Heart left ventricle (tissue), 16 donors: Measurements from ENCODE around the gene GRB7. TPM values are rescaled to one million over a fixed set of nuclear protein-coding genes. Genes with fewer than 3 reads are reported as not detected.
"Not testable (repeated sequence)": the region's sequence is repeated elsewhere in the genome, so short reads cannot be mapped to it uniquely, and the experiment has no call there.

ENCODE experiments used
- ATAC-seq, 4 donors: fragments of 200-7000 bp; cut with Tn5 transposase; one replicate each; pipeline ENCODE4 v1.9.1; 2020 to 2022; ENCODE audit warnings: moderate library complexity in 4 of 4, mild to moderate bottlenecking in 3 of 4, moderate number of reproducible peaks in 1 of 4
- DNase-seq, 5 donors: peaks; one replicate each; pipeline ENCODE4 v3.0.0-alpha.2; 2020
- H3K27ac ChIP-seq, 12 donors: fragments of 200-600 bp; sonication (generic) in 4 of 12; one replicate each; pipeline versions ENCODE4 v1.5.0 to v1.8.0; 2016 to 2022; ENCODE audit warnings: mild to moderate bottlenecking in 2 of 12
- H3K27me3 ChIP-seq, 9 donors: fragments of 200-600 bp; sonication (generic) in 2 of 9; one replicate each; pipeline versions ENCODE4 v1.5.1 to v1.8.0; 2016 to 2022; ENCODE audit warnings: mild to moderate bottlenecking in 3 of 9
- H3K36me3 ChIP-seq, 9 donors: fragments of 200-600 bp; sonication (generic) in 2 of 9; one replicate each; pipeline versions ENCODE4 v1.5.0 to v1.8.0; 2018 to 2022; ENCODE audit warnings: mild to moderate bottlenecking in 2 of 9
- H3K4me1 ChIP-seq, 12 donors: fragments of 200-600 bp; sonication (generic) in 4 of 12; one replicate each; pipeline versions ENCODE4 v1.5.0 to v1.8.0; 2016 to 2022; ENCODE audit warnings: mild to moderate bottlenecking in 3 of 12
- H3K4me3 ChIP-seq, 12 donors: fragments of 200-600 bp; sonication (generic) in 4 of 12; one replicate each; pipeline versions ENCODE4 v1.5.0 to v1.8.0; 2017 to 2022; ENCODE audit warnings: mild to moderate bottlenecking in 9 of 12, moderate library complexity in 4 of 12
- H3K9me3 ChIP-seq, 12 donors: fragments of 200-600 bp; sonication (generic) in 4 of 12; one replicate each; pipeline versions ENCODE4 v1.5.0 to v1.8.0; 2016 to 2022; ENCODE audit warnings: mild to moderate bottlenecking in 1 of 12
- CTCF ChIP-seq, 12 donors: fragments of 200-600 bp; sonication (generic) in 4 of 12; IDR thresholded peaks; one replicate each; pipeline versions ENCODE4 v1.5.0 to v1.8.0; 2018 to 2022; ENCODE audit warnings: antibody characterized with exemption in 12 of 12, mild to moderate bottlenecking in 5 of 12
- POLR2A ChIP-seq, 2 donors: fragments of 450-650 bp; IDR thresholded peaks; one replicate each; pipeline ENCODE4 v1.6.1; 2017; ENCODE audit warnings: antibody characterized with exemption in 2 of 2, mild to moderate bottlenecking in 2 of 2, moderate library complexity in 2 of 2
- WGBS, 4 donors: extraction: QIAGEN DNeasy Blood & Tissue Kit in 2 of 4; methylation state at CpG; one replicate each; pipeline versions ENCODE4 v1.1.5 to v1.1.7; 2013 to 2018; 5-methylcytosine and 5-hydroxymethylcytosine counted together
- intact Hi-C, 10 donors: fragments of 100-400 bp; cut with DNase I; formaldehyde crosslinking; loops; one replicate each; pipeline versions ENCODE4 v1.11.1 to v1.14.2; 2022
- polyA plus RNA-seq, 2 donors: library from polyadenylated mRNA; stranded (reverse); fragments of 200-250 nt; gene quantifications; one replicate each; pipeline ENCODE4 v1.2.3, GENCODE V29; 2013
- total RNA-seq, 9 donors: library from RNA; depleted of rRNA in 2 of 9; stranded (reverse); fragments of >200 nt in 2 of 9; fragmentation: NEBNext Ultra II Directional in 3 of 9; extraction: Animal tissue kit (Norgen Biotek cat#: 25700) in 3 of 9; gene quantifications; one replicate each; pipeline versions ENCODE4 v1.1.0 to v1.2.4, GENCODE V29; 2016 to 2023
- donor health status: ischemic (EF 13 %, LVEDD 7.1; RV severe dilation, severe dysfunction).
- donor health status: healthy with polysubstance abuse.
- donor health status: DM: no; HTN: yes; CAD: no.
- donor health status: DM: no; HTN: no; CAD: no.
- donor health status: ischemic (EF 25% LVEDD 6.9; RV normal size, moderate dysfunction).
- donor health status: ischemic (EF 25% LVEDD 5.7; RV mildly dilated, moderate dysfunction).
- donor health status: healthy.
- donor health status: DM: yes; HTN: yes; CAD: no.
- donor health status: ischemic (EF 35%, LVEDD 5.7; RV mildly dilated, moderate dysfunction).
- donor health status: nonischemic (EF 11% LVEDD 7.7; RV severe dilation, severe dysfunction).
- donor health status: DM: yes; HTN: yes; CAD: no.
- donor health status: PGD.
- donor health status: ischemic (EF 29% LVEDD 5.4; RV normal size, mild dysfunction).
- donor health status: nonischemic (EF 23%, LVEDD 6.1; RV moderate dilation, normal function).

The GRB7 gene
- total and polyA plus RNA-seq, 11 donors: 0.48 to 8.2 (median 1.3) TPM

GRCh38 chr17:39694593-39694992 lies 43.1 kb upstream of the GRB7 start:
- TF ChIP-seq POLR2A (IDR thresholded peaks at IDR 0.05) (no peak), CTCF (IDR thresholded peaks at IDR 0.05) (no peak)
- Histone ChIP-seq H3K27me3 (peaks cover 0 to 3% (median 0%) of the 10 kb centered on the region in 9 donors), H3K4me1 (peaks cover 0 to 8% (median 0%) of the 10 kb centered on the region in 12 donors), H3K4me3 (no peak overlapping the region), H3K27ac (no peak overlapping the region), H3K36me3 (peaks cover 0 to 6% (median 0%) of the 10 kb centered on the region in 9 donors), H3K9me3 (no peaks in the 10 kb centered on the region)
- WGBS, 4 donors: 85 to 90% (median 87%) methylated on average over 5 of the region's 5 CpGs
- intact Hi-C loops: no loop called here
- no peak for DNase-seq
- ATAC-seq: no peak

GRCh38 chr17:39695089-39695474 lies 42.7 kb upstream of the GRB7 start:
- 82 to 87% (median 86%) methylated on average over 2 of the region's 2 CpGs for WGBS, 4 donors
- Histone ChIP-seq H3K4me1 (peaks cover 0 to 8% (median 0%) of the 10 kb centered on the region in 12 donors), H3K9me3 (no peaks in the 10 kb centered on the region), H3K27me3 (peaks cover 0 to 8% (median 0%) of the 10 kb centered on the region in 9 donors), H3K27ac (no peak overlapping the region), H3K36me3 (peaks cover 0 to 6% (median 0%) of the 10 kb centered on the region in 9 donors), H3K4me3 (no peak overlapping the region)
- TF ChIP-seq CTCF (IDR thresholded peaks at IDR 0.05) (no peak), POLR2A (IDR thresholded peaks at IDR 0.05) (no peak)
- no peak for DNase-seq
- intact Hi-C loops: loop anchor here in 1 of 10 donors (5.0 kb wide), 1 partner anchor 37 kb away; the partner anchor contains the start of gene MIEN1
- no peak for ATAC-seq

- Histone ChIP-seq H3K4me3 (no peak overlapping the region), H3K27me3 (peaks cover 0 to 13% (median 0%) of the 10 kb centered on the region in 9 donors), H3K36me3 (peaks cover 0 to 6% (median 0%) of the 10 kb centered on the region in 9 donors), H3K4me1 (peaks cover 0 to 20% (median 7%) of the 10 kb centered on the region in 12 donors), H3K27ac (no peak overlapping the region), H3K9me3 (no peaks in the 10 kb centered on the region)
- intact Hi-C loops: loop anchor here in 1 of 10 donors (5.0 kb wide), 1 partner anchor 36 kb away; the partner anchor contains the start of gene MIEN1
- WGBS, 4 donors: 88 to 93% (median 90%) methylated on average over 5 to 6 of the region's 6 CpGs
- TF ChIP-seq CTCF (IDR thresholded peaks at IDR 0.05): no peak
- TF ChIP-seq POLR2A (IDR thresholded peaks at IDR 0.05): no peak
- DNase-seq (peak in 1 of 5 donors; percentile 33), ATAC-seq (no peak)
Observed at GRCh38 chr17:39696731-39697130, 41.0 kb upstream of the GRB7 start.

- Histone ChIP-seq H3K4me1 (peaks cover 0 to 32% (median 12%) of the 10 kb centered on the region in 12 donors), H3K9me3 (no peaks in the 10 kb centered on the region), H3K36me3 (peaks cover 0 to 6% (median 0%) of the 10 kb centered on the region in 9 donors), H3K27ac (no peak overlapping the region), H3K4me3 (no peak overlapping the region), H3K27me3 (peaks cover 0 to 13% (median 0%) of the 10 kb centered on the region in 9 donors)
- DNase-seq (no peak), ATAC-seq (no peak)
- intact Hi-C loops: loop anchor here in 1 of 10 donors (5.0 kb wide), 1 partner anchor 34 kb away; the partner anchor contains the start of gene MIEN1
- no peak for TF ChIP-seq POLR2A (IDR thresholded peaks at IDR 0.05)
- WGBS, 4 donors: 86 to 92% (median 89%) methylated on average over 5 of the region's 5 CpGs
Observed at GRCh38 chr17:39697961-39698360, 39.8 kb upstream of the GRB7 start.

GRCh38 chr17:39699157-39699817 lies 38.5 kb upstream of the GRB7 start:
- Histone ChIP-seq H3K27ac (peak overlapping the region in 11 of 12 donors; percentile 61 to 94 (median 90)), H3K4me3 (peak overlapping the region; percentile 71 to 99 (median 90)), H3K4me1 (peaks cover 0 to 43% (median 13%) of the 10 kb centered on the region in 12 donors), H3K27me3 (peaks cover 0 to 13% (median 0%) of the 10 kb centered on the region in 9 donors)
- ATAC-seq, H3K36me3 ChIP-seq, H3K9me3 ChIP-seq: not testable (repeated sequence)
- intact Hi-C loops: loop anchor here in 2 of 10 donors (1.0 to 5.0 kb wide), 2 partner anchors 12 to 33 kb away; partner anchors contain the start of gene MIEN1 (in 1 of the 2)
- WGBS, 4 donors: 49 to 51% (median 51%) methylated on average over 11 of the region's 11 CpGs
- peak in 1 of 5 donors; percentile 10 for DNase-seq
